ENCODE measurements around the gene ESF1. TPM values are rescaled to one million over a fixed set of nuclear protein-coding genes. Genes with fewer than 3 reads are reported as not detected.

ESF1 gene
- total RNA-seq, 1 experiment from 2014 or later: 36.9 TPM

DNA sequence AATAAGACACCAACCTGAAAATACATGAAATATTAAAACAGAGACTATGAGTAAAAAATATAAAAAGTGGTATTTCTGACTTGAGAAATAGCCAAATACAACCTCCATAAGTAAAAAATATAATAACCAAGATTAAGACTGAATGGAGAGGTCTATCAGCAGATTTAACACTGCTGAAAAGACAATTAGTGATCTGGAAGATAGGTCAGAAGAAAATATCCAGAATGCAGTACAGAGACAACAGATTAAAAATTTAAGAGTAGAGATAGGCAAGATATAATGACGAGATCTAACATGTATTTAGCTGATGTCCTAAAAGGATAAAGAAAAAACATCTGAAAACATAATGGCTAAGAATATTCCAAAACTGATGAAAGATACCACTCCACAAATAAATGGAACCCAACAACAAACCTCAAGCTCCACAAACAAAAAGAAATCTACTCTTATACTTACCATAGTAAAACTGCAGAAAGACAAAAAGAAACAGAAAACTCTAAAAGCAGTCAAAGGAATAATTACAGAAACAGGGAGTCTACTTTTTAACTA is 18.8 kb downstream of the ESF1 start:
- no CpG with 5 or more reads among the region's 1 CpG for WGBS (ENCODE audit: extremely low coverage, insufficient read length, low lambda C conversion rate)
- Histone ChIP-seq H4K91ac (ENCODE audit: insufficient read length, low read depth, low read length) (no peak overlapping the region), H2BK120ac (ENCODE audit: low read depth, low read length, poor library complexity, severe bottlenecking) (no peak overlapping the region), H2AK5ac (ENCODE audit: insufficient read length, low read length) (no peak overlapping the region), H3K14ac (ENCODE audit: insufficient read depth, low read length) (no peak overlapping the region), H3K56ac (ENCODE audit: insufficient read length, low read depth, low read length) (no peak overlapping the region), H2BK5ac (ENCODE audit: insufficient read length, low read length) (no peak overlapping the region), H3K27ac (ENCODE audit: insufficient read length, low read depth, low read length) (no peak overlapping the region), H3K9me3 (ENCODE audit: control insufficient read depth, low read depth, low read length) (peaks cover 5% of the 10 kb centered on the region), H3K27me3 (ENCODE audit: insufficient read depth, low read length) (no peaks in the 10 kb centered on the region), H3K4me2 (ENCODE audit: insufficient read depth, insufficient read length, low read length) (no peak overlapping the region), H2BK15ac (ENCODE audit: low read depth, low read length) (no peak overlapping the region), H2AFZ (ENCODE audit: low read length) (no peak overlapping the region), H2BK20ac (ENCODE audit: low read depth, low read length, poor library complexity, severe bottlenecking) (no peak overlapping the region), H3K79me2 (ENCODE audit: insufficient read depth, low read length) (no peaks in the 10 kb centered on the region), H3K23ac (ENCODE audit: insufficient read length, low read depth, low read length) (no peak overlapping the region), H4K8ac (replicated peaks; ENCODE audit: insufficient read length, low read depth, low read length) (no peak overlapping the region), H3K4me1 (ENCODE audit: insufficient read depth, low read length) (no peaks in the 10 kb centered on the region), H3K9ac (ENCODE audit: extremely low read depth, insufficient read length, low read length) (no peak overlapping the region), H2BK12ac (ENCODE audit: insufficient read length, low read depth, low read length) (no peak overlapping the region), H4K20me1 (ENCODE audit: control insufficient read depth, insufficient read depth, insufficient read length) (no peaks in the 10 kb centered on the region), H3T11ph (ENCODE audit: low read length) (no peak overlapping the region), H4K5ac (ENCODE audit: insufficient read length, low read depth, low read length) (no peak overlapping the region), H3K4ac (ENCODE audit: low read depth, low read length) (no peak overlapping the region), H3K18ac (ENCODE audit: insufficient read length, low read depth, low read length) (no peak overlapping the region), H3K23me2 (ENCODE audit: insufficient read length, low read depth, low read length, poor library complexity, severe bottlenecking) (no peaks in the 10 kb centered on the region), H3K79me1 (ENCODE audit: insufficient read depth, low read depth, low read length, poor library complexity, severe bottlenecking) (no peaks in the 10 kb centered on the region)
- H3K4me3 Mint-ChIP-seq: no peak overlapping the region
- H3K27me3 Mint-ChIP-seq (ENCODE audit: low read depth): no peaks in the 10 kb centered on the region
- H3K4me1 Mint-ChIP-seq: no peaks in the 10 kb centered on the region
- TF ChIP-seq, protein P1, sequence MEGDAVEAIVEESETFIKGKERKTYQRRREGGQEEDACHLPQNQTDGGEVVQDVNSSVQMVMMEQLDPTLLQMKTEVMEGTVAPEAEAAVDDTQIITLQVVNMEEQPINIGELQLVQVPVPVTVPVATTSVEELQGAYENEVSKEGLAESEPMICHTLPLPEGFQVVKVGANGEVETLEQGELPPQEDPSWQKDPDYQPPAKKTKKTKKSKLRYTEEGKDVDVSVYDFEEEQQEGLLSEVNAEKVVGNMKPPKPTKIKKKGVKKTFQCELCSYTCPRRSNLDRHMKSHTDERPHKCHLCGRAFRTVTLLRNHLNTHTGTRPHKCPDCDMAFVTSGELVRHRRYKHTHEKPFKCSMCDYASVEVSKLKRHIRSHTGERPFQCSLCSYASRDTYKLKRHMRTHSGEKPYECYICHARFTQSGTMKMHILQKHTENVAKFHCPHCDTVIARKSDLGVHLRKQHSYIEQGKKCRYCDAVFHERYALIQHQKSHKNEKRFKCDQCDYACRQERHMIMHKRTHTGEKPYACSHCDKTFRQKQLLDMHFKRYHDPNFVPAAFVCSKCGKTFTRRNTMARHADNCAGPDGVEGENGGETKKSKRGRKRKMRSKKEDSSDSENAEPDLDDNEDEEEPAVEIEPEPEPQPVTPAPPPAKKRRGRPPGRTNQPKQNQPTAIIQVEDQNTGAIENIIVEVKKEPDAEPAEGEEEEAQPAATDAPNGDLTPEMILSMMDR (conservative IDR thresholded peaks at IDR 0.05): no peak
- peaks cover 15 to 20% of the 10 kb centered on the region in 2 experiments for H3K9me3 Mint-ChIP-seq
- H3K36me3 Mint-ChIP-seq (ENCODE audit: insufficient read depth in 1 of 3, low read depth in 3 of 3): peaks cover 76 to 89% (median 77%) of the 10 kb centered on the region in 3 experiments
- no peak for DNase-seq
- H3K27ac Mint-ChIP-seq: no peak overlapping the region

Data from H9 (cell line).